K562 (cell line): ENCODE results near the gene HOXB5.
A peak's percentile ranks its signal among the peaks of the same experiment; 100 is the strongest.

Experiments used
- E4F1 ChIP-seq: fragments of 250-450 bp; sonication (Bioruptor Pico); IDR thresholded peaks from 2 replicates; pipeline ENCODE4 v1.5.0; 2021; ENCODE audit warnings: mild to moderate bottlenecking, borderline replicate concordance
- MAFF ChIP-seq: IDR thresholded peaks from 2 replicates; pipeline ENCODE4 v1.6.1; 2012; ENCODE audit warnings: low read length, improper control_type of control experiment
- MAFK ChIP-seq: IDR thresholded peaks from 2 replicates; pipeline ENCODE4 v1.6.1; 2011; ENCODE audit warnings: low read length, improper control_type of control experiment
- MNT ChIP-seq, 2 experiments: fragments of 450-650 bp; conservative IDR thresholded peaks; 2 replicates each; pipeline ENCODE4 v1.6.1; 2017; ENCODE audit warnings: mild to moderate bottlenecking in 2 of 2, moderate library complexity in 2 of 2
- NFYB ChIP-seq: IDR thresholded peaks from 2 replicates; pipeline ENCODE4 v1.6.1; 2011; ENCODE audit warnings: mild to moderate bottlenecking, moderate library complexity; ENCODE audit not compliant: insufficient read length; ENCODE audit errors: extremely low read depth
- RBBP5 ChIP-seq: fragments of 200-600 bp; sonication (generic); IDR thresholded peaks from 2 replicates; pipeline ENCODE4 v1.6.1; 2012; ENCODE audit warnings: borderline replicate concordance, mild to moderate bottlenecking, low read length, control low read depth, inconsistent platforms; ENCODE audit not compliant: insufficient read depth, poor library complexity, severe bottlenecking
- RNF219 ChIP-seq: fragments of 250-450 bp; sonication (Bioruptor Pico); IDR thresholded peaks from 2 replicates; pipeline ENCODE4 v1.5.0; 2022; ENCODE audit warnings: mild to moderate bottlenecking
- SMARCA4 ChIP-seq: fragments of 450-650 bp; IDR thresholded peaks from 2 replicates; pipeline ENCODE4 v1.6.1; 2016
- SREBF2 ChIP-seq: sonication (generic); formaldehyde crosslinking; IDR thresholded peaks from 2 replicates; pipeline ENCODE4 v1.4.0; 2020; ENCODE audit warnings: mild to moderate bottlenecking, missing genetic modification reagents
- ZNF184 ChIP-seq: sonication (generic); formaldehyde crosslinking; IDR thresholded peaks from 2 replicates; pipeline ENCODE4 v1.5.0; 2020; ENCODE audit warnings: missing genetic modification reagents

- TF ChIP-seq SMARCA4 (peak; percentile 76), MAFF (no peak), MAFK (no peak; the same call in 1 of the 2 replicates), ZNF184 (CRISPR knock-in tag) (no peak), E4F1 (CRISPR knock-in tag) (no peak), MNT (conservative IDR thresholded peaks at IDR 0.05) (0 out of 4 replicates have a peak, but pooled peaks of 1 of the 2 experiments have one; percentile 40), RNF219 (0 out of 2 replicates have a peak, but pooled peaks have one; percentile 16), RBBP5 (peak; percentile 72), SREBF2 (CRISPR knock-in tag) (no peak), NFYB (no peak)
Measured at GRCh38 chr17:48546924-48547807, 46.4 kb downstream of the HOXB5 start.
